ENCODE results near the gene KAZN.

DNA sequence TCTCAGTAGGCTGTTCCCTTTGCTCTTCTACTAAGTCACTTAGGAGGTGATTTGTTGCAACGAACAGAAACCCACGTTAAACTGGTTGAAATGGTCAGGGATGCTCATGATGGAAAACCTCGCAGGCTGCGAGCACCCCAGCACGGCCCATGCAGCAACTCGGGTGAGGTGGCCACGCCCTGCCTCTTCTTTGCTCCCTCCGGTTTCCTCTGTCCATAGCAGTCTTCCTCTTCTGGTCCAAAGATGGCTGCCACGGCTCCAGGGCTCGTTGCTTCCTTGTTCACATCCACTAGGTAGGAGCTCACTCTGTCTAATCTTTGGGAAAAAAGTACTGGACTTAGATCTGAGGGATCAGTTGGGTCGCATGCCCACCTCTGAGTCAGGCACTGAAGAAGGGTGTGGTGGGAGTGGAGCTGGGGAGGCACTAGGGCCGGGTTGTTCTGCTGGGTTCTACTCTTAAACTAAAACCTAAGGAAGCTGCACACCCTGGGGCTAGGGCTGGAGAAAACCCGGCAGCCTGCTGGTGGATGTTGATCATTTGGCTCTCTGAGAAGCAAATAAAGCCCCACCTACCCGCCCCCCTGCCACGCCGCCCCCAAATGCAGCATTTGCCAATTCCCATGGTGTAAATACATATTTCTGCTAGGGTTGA lies 31.0 kb downstream of the KAZN start:
- TF ChIP-seq POLR2A (IDR thresholded peaks at IDR 0.05) = no peak
- TF ChIP-seq, protein P1, sequence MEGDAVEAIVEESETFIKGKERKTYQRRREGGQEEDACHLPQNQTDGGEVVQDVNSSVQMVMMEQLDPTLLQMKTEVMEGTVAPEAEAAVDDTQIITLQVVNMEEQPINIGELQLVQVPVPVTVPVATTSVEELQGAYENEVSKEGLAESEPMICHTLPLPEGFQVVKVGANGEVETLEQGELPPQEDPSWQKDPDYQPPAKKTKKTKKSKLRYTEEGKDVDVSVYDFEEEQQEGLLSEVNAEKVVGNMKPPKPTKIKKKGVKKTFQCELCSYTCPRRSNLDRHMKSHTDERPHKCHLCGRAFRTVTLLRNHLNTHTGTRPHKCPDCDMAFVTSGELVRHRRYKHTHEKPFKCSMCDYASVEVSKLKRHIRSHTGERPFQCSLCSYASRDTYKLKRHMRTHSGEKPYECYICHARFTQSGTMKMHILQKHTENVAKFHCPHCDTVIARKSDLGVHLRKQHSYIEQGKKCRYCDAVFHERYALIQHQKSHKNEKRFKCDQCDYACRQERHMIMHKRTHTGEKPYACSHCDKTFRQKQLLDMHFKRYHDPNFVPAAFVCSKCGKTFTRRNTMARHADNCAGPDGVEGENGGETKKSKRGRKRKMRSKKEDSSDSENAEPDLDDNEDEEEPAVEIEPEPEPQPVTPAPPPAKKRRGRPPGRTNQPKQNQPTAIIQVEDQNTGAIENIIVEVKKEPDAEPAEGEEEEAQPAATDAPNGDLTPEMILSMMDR (IDR thresholded peaks at IDR 0.05) = no peak
- no peak for TF ChIP-seq EP300 (IDR thresholded peaks at IDR 0.05)
